Rectal smooth muscle tissue (tissue), 1 donor: Measurements from ENCODE around the gene ELOA2.
"Not testable (repeated sequence)": the region's sequence is repeated elsewhere in the genome, so short reads cannot be mapped to it uniquely, and the experiment has no call there.

Source experiments
- H3K27ac ChIP-seq: one replicate; pipeline ENCODE4 v1.7.0; 2013; ENCODE audit warnings: low read depth, low read length, inconsistent platforms
- H3K27me3 ChIP-seq: one replicate; pipeline ENCODE4 v1.7.0; 2013; ENCODE audit warnings: low read length; ENCODE audit not compliant: control insufficient read depth, insufficient read depth
- H3K36me3 ChIP-seq: one replicate; pipeline ENCODE4 v1.7.0; 2013; ENCODE audit warnings: low read length; ENCODE audit not compliant: control insufficient read depth, insufficient read depth
- H3K4me1 ChIP-seq: one replicate; pipeline ENCODE4 v1.7.0; 2013; ENCODE audit warnings: low read length; ENCODE audit not compliant: control insufficient read depth, insufficient read depth
- H3K4me3 ChIP-seq: one replicate; pipeline ENCODE4 v1.7.0; 2013; ENCODE audit warnings: low read length
- H3K9ac ChIP-seq: one replicate; pipeline ENCODE4 v1.7.0; 2013; ENCODE audit warnings: low read length

ELOA2 gene

DNA sequence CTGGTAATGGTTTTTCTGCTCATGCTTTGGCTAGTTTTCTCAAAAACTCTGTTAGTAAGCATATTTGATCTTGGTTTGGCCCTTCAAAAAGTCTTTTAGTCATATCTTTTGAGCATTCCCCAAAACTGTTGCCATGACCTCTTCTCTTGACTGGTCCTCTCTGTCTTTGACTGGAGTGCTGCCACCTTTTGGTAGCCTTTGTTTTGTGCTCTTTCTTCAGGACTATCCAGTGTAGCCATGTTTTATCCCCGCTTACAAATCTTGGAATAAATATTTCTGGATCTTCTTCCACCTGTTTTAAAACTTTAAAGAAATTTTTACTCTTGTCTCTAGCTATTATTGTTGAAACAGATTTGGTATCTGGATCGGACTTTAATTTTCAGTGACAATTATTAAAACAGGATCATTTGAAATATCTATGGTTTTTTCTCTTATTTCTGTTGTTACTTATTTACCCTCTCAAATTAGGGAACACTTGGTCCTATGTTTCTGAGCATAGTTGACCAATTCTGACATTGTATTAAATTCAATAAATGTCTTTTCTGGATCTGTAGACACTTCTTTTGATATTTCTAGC lies 965 bp upstream of the ELOA2 start:
- H3K36me3 ChIP-seq: no peaks in the 10 kb centered on the region
- no peak overlapping the region for H3K27ac ChIP-seq
- H3K9ac ChIP-seq: no peak overlapping the region
- H3K27me3 ChIP-seq: no peaks in the 10 kb centered on the region
- no peak overlapping the region for H3K4me3 ChIP-seq
- H3K4me1 ChIP-seq: no peaks in the 10 kb centered on the region

DNA sequence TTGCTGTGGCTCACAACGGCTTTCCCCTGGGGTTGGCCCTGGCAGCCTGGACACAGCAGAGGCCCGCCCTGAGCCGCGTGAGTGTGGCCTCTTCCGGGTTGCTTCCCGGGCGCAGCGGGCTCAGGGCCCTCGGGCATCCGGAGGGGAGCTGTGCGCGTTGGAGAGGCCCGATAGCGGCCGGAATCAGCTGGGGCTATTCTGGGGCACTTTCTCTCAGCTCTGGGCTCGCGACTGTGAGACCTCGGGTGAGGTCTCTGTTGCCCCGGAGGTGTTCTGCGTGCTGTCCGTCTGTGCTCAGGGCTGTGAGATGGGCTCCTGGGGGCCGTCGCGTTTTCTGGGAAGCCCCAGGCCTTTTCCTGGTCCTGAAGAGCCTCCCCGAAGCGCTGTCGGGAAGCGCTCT lies 830 bp downstream of the ELOA2 start:
- not testable (repeated sequence) for H3K4me3 ChIP-seq, H3K36me3 ChIP-seq, H3K27me3 ChIP-seq, H3K9ac ChIP-seq, H3K4me1 ChIP-seq, H3K27ac ChIP-seq

DNA sequence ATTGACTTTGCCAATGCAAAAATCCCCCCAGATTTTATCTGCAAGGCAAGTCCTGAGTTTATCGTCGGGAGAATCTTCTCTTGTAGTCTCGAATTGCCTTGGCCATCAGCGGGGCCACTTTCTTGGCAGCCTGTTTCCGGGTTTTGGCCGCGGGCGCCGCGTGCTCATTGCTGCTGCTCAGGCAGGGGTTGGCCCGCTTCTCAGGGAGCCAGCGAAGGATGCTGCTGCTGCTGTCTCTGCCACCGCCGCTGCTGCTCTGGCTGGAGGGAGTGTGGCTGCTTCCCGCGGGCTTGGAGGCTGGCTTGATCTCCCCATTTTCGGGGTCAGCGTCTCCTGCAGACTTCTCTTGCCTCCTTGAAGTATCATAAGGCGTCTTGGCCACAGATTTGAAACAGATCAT lies 2.5 kb downstream of the ELOA2 start:
- Histone ChIP-seq H3K27ac (no peak overlapping the region), H3K4me3 (no peak overlapping the region), H3K9ac (no peak overlapping the region), H3K36me3 (no peaks in the 10 kb centered on the region), H3K4me1 (no peaks in the 10 kb centered on the region), H3K27me3 (no peaks in the 10 kb centered on the region)

DNA sequence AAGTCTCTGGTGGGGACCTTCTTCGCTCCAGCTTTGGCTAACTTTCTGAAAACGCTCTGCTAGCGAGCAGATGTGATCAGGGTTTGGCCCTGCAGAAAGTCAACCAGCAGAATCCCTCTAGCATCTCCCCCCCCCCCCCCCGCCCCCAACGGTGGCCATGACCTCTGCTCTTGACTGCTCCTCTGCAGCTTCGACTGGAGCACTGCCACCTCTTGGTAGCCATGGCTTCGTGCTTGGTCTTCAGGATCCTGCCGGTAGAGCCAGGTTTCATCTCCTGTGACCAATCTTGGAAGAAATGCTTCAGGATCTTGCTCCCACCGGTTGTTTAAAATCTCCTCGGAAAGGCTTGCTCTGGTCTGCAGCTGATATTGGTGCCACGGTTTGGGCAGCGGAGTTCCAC lies 4.5 kb downstream of the ELOA2 start:
- H3K36me3 ChIP-seq, H3K4me3 ChIP-seq, H3K4me1 ChIP-seq, H3K27me3 ChIP-seq, H3K27ac ChIP-seq, H3K9ac ChIP-seq: not testable (repeated sequence)

DNA sequence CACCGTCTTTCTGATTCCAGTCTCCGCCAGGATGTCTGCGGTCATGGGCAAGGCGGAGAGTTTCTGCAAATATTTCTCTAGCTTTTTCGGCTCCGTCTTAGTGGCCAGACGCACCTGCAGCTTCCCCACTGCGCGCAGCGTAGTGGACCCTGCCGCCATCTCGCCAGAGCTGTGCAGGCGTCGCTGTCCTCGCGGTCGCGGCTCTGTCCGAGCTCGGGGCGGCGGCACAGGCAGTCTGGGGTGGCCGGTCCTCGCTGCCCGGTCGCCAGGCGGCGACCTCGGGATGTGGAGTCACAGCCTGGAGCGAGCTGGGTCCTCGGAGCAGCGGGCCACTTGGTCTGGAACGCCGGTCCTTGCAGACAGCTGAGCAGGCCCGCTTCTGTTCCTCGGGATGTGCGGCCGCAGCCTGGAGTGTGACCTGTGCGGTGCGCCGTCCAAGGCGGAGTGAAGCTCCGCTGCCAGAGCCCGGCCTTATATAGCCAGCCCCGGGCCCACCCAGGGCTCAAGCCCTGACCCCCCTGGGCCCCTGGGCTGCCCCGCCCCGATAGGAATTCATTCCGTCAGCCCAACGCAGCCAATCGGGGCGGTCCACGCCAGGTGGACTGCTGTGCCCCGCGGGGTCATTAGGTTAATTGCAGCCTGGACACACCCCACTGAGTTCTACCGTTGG lies 5.6 kb downstream of the ELOA2 start:
- not testable (repeated sequence) for H3K36me3 ChIP-seq, H3K27ac ChIP-seq, H3K4me1 ChIP-seq, H3K9ac ChIP-seq, H3K27me3 ChIP-seq, H3K4me3 ChIP-seq

DNA sequence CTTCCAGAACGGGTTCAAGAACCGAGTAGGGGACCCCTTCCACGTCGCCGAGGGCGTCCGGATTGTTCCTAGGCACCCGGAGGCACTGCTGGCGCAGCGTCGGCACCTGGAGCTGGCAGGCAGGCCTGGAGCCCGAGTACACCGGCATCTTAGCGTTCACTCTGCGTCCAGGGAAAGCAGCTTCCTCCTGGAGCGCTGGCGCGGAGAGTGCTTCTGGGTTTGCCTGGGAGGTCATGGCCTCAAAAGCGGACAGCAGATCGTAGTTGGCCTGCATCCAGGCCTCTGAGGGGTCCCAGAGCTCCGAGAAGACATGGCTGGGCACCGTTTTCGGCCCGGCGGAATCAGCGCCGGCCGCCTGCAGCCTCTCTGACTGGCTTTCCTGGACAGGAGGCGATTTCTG lies 6.7 kb downstream of the ELOA2 start:
- not testable (repeated sequence) for H3K27ac ChIP-seq, H3K27me3 ChIP-seq, H3K4me3 ChIP-seq, H3K4me1 ChIP-seq, H3K9ac ChIP-seq, H3K36me3 ChIP-seq

DNA sequence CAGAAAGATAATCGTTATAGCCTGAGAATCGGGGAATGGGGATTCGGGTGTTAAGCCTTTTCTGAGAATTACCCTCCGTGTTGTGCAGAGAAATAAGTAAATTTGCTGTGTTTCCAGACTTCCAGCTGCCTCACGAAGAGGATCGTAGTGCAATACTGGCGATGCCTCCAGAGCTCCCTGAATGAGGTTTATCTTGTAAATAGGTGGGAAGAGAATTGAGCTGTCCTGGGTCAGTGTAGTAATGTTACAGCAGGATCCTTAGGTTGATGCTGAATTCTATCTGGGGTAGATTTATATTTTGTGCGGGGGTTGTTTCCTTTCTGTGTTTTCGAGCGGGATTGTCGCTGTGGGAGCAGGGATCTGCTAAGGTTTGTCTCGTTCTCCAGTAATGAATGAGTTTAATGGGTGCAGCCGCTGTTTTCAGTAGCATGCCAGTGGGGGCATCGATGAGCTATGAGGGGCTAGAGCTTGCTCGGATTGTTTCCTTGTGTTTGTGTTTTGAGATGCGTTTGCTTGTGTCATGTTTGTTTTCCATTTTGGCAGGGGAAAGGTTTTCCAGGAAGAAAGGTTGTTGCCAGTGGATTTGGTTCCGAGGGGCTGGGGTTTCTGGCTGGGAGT lies 9.8 kb downstream of the ELOA2 start:
- H3K4me1 ChIP-seq, H3K27me3 ChIP-seq, H3K9ac ChIP-seq, H3K36me3 ChIP-seq, H3K4me3 ChIP-seq, H3K27ac ChIP-seq: not testable (repeated sequence)

DNA sequence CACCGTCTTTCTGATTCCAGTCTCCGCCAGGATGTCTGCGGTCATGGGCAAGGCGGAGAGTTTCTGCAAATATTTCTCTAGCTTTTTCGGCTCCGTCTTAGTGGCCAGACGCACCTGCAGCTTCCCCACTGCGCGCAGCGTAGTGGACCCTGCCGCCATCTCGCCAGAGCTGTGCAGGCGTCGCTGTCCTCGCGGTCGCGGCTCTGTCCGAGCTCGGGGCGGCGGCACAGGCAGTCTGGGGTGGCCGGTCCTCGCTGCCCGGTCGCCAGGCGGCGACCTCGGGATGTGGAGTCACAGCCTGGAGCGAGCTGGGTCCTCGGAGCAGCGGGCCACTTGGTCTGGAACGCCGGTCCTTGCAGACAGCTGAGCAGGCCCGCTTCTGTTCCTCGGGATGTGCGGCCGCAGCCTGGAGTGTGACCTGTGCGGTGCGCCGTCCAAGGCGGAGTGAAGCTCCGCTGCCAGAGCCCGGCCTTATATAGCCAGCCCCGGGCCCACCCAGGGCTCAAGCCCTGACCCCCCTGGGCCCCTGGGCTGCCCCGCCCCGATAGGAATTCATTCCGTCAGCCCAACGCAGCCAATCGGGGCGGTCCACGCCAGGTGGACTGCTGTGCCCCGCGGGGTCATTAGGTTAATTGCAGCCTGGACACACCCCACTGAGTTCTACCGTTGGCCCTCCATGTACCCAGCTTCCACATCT lies 11.5 kb downstream of the ELOA2 start:
- H3K27ac ChIP-seq, H3K4me3 ChIP-seq, H3K36me3 ChIP-seq, H3K4me1 ChIP-seq, H3K27me3 ChIP-seq, H3K9ac ChIP-seq: not testable (repeated sequence)

DNA sequence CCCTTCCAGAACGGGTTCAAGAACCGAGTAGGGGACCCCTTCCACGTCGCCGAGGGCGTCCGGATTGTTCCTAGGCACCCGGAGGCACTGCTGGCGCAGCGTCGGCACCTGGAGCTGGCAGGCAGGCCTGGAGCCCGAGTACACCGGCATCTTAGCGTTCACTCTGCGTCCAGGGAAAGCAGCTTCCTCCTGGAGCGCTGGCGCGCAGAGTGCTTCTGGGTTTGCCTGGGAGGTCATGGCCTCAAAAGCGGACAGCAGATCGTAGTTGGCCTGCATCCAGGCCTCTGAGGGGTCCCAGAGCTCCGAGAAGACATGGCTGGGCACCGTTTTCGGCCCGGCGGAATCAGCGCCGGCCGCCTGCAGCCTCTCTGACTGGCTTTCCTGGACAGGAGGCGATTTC lies 12.6 kb downstream of the ELOA2 start:
- not testable (repeated sequence) for H3K27me3 ChIP-seq, H3K27ac ChIP-seq, H3K4me1 ChIP-seq, H3K9ac ChIP-seq, H3K36me3 ChIP-seq, H3K4me3 ChIP-seq

DNA sequence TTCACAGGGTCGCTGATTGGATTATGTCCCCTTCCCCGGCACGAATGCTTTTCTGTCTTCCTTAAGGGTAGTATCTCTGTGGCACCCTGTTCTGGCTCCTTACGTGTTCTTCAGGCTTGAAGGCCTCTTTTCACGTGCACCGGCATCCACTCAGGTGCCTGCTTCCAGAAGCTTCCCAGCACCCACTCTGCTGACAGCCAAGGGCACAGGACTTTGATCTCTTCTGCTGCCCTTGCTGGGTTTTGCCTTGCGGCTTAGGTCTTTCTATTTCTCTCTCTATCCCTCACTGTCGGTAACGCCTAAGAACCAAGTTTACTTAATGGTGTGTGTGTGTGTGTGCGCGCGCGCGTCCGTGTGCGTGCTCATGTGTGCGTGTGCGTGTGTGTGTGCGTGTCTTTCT lies 14.7 kb downstream of the ELOA2 start:
- not testable (repeated sequence) for H3K9ac ChIP-seq, H3K27ac ChIP-seq, H3K4me3 ChIP-seq, H3K36me3 ChIP-seq, H3K27me3 ChIP-seq, H3K4me1 ChIP-seq

DNA sequence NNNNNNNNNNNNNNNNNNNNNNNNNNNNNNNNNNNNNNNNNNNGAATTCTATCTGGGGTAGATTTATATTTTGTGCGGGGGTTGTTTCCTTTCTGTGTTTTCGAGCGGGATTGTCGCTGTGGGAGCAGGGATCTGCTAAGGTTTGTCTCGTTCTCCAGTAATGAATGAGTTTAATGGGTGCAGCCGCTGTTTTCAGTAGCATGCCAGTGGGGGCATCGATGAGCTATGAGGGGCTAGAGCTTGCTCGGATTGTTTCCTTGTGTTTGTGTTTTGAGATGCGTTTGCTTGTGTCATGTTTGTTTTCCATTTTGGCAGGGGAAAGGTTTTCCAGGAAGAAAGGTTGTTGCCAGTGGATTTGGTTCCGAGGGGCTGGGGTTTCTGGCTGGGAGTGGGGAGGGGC lies 15.6 kb downstream of the ELOA2 start:
- not testable (repeated sequence) for H3K4me3 ChIP-seq, H3K27ac ChIP-seq, H3K4me1 ChIP-seq, H3K9ac ChIP-seq, H3K27me3 ChIP-seq, H3K36me3 ChIP-seq
